Esophagus (tissue), 2 donors: ENCODE measurements around the gene PNLDC1. TPM values are rescaled to one million over a fixed set of nuclear protein-coding genes. Genes with fewer than 3 reads are reported as not detected.

ENCODE experiments used
- H3K27ac ChIP-seq, 2 donors: one replicate each; pipeline ENCODE4 v1.5.1; 2013; ENCODE audit warnings: low read depth in 2 of 2, mild to moderate bottlenecking in 2 of 2, inconsistent platforms in 1 of 2, low read length in 1 of 2, moderate library complexity in 1 of 2
- H3K27me3 ChIP-seq, 2 donors: one replicate each; pipeline ENCODE4 v1.6.1; 2013; ENCODE audit warnings: low read length in 2 of 2, control low read depth in 1 of 2, mild to moderate bottlenecking in 1 of 2; ENCODE audit not compliant: insufficient read depth in 2 of 2, control insufficient read depth in 1 of 2
- H3K36me3 ChIP-seq, 2 donors: one replicate each; pipeline ENCODE4 v1.6.1; 2013; ENCODE audit warnings: low read length in 1 of 2; ENCODE audit not compliant: control insufficient read depth in 2 of 2, insufficient read depth in 2 of 2
- H3K4me1 ChIP-seq, 2 donors: one replicate each; pipeline ENCODE4 v1.6.1; 2013; ENCODE audit warnings: low read length in 1 of 2; ENCODE audit not compliant: control insufficient read depth in 2 of 2, insufficient read depth in 2 of 2
- H3K4me3 ChIP-seq, 2 donors: one replicate each; pipeline ENCODE4 v1.5.1; 2013; ENCODE audit warnings: low read length in 2 of 2, mild to moderate bottlenecking in 2 of 2, low read depth in 1 of 2, moderate library complexity in 1 of 2
- H3K9me3 ChIP-seq, 2 donors: one replicate each; pipeline ENCODE4 v1.6.1; 2013; ENCODE audit warnings: mild to moderate bottlenecking in 2 of 2, low read depth in 1 of 2, low read length in 1 of 2, moderate library complexity in 1 of 2; ENCODE audit not compliant: control insufficient read depth in 2 of 2, insufficient read depth in 1 of 2
- WGBS, 2 donors: extraction: QIAGEN DNeasy Blood & Tissue Kit; methylation state at CpG; one replicate each; pipeline ENCODE4 v1.1.7; 2013; 5-methylcytosine and 5-hydroxymethylcytosine counted together
- polyA plus RNA-seq, 2 donors: library from polyadenylated mRNA; stranded (reverse); fragments of 200-250 nt; gene quantifications; one replicate each; pipeline ENCODE4 v1.2.3, GENCODE V29; 2013
- donor health status: healthy with polysubstance abuse.
- donor health status: Bipolar disorder and iron deficiency.

The PNLDC1 gene
- polyA plus RNA-seq, 2 donors = 0.02 to 0.20 TPM

- WGBS, 2 donors = 53% methylated on average over 3 of the region's 3 CpGs
- peaks cover 0 to 15% of the 10 kb centered on the region in 2 donors for H3K36me3 ChIP-seq
- peak overlapping the region in 1 of 2 donors; percentile 88 for H3K4me3 ChIP-seq
Observed at GRCh38 chr6:159760602-159761057, 39.4 kb upstream of the PNLDC1 start.

GRCh38 chr6:159761129-159761872, 38.8 kb upstream of the PNLDC1 start:
- Histone ChIP-seq H3K9me3 (no peaks in the 10 kb centered on the region), H3K4me1 (peaks cover 3 to 7% of the 10 kb centered on the region in 2 donors), H3K27me3 (no peaks in the 10 kb centered on the region), H3K36me3 (peaks cover 0 to 15% of the 10 kb centered on the region in 2 donors), H3K4me3 (peak overlapping the region; percentile 88 to 96), H3K27ac (peak overlapping the region; percentile 100)
- WGBS, 2 donors = 4 to 7% methylated on average over 45 of the region's 45 CpGs

More at GRCh38 chr6:159760602-159761057, 39.4 kb upstream of the PNLDC1 start:
- Histone ChIP-seq H3K9me3 (no peaks in the 10 kb centered on the region), H3K27me3 (no peaks in the 10 kb centered on the region), H3K4me1 (peaks cover 3 to 7% of the 10 kb centered on the region in 2 donors), H3K27ac (peak overlapping the region in 1 of 2 donors; percentile 27)

GRCh38 chr6:159761873-159762680, 38.0 kb upstream of the PNLDC1 start, which contains the start of gene ACAT2:
TSS of gene ACAT2 (plus strand) at chr6:159762045. CDS start at chr6:159762088, 43 bp downstream.
- Histone ChIP-seq H3K36me3 (peaks cover 3 to 20% of the 10 kb centered on the region in 2 donors), H3K4me1 (peaks cover 3 to 7% of the 10 kb centered on the region in 2 donors), H3K27me3 (no peaks in the 10 kb centered on the region), H3K27ac (peak within 1 kb of the TSS; percentile 100), H3K4me3 (peak within 1 kb of the TSS; percentile 88 to 96), H3K9me3 (no peaks in the 10 kb centered on the region)
- WGBS, 2 donors = 1% methylated on average over 62 to 76 of the region's 76 CpGs

GRCh38 chr6:159762681-159763293, 37.3 kb upstream of the PNLDC1 start:
- H3K27ac ChIP-seq = peak overlapping the region; percentile 100
- H3K9me3 ChIP-seq = no peaks in the 10 kb centered on the region
- no peaks in the 10 kb centered on the region for H3K27me3 ChIP-seq
- H3K4me3 ChIP-seq = peak overlapping the region; percentile 88 to 96
- peaks cover 6 to 24% of the 10 kb centered on the region in 2 donors for H3K36me3 ChIP-seq
- WGBS, 2 donors = 11 to 15% methylated on average over 16 of the region's 16 CpGs
- H3K4me1 ChIP-seq = peaks cover 3 to 7% of the 10 kb centered on the region in 2 donors

- Histone ChIP-seq H3K9me3 (no peaks in the 10 kb centered on the region), H3K36me3 (peaks cover 13 to 25% of the 10 kb centered on the region in 2 donors), H3K4me1 (peaks cover 3 to 7% of the 10 kb centered on the region in 2 donors), H3K4me3 (no peak overlapping the region), H3K27ac (no peak overlapping the region), H3K27me3 (no peaks in the 10 kb centered on the region)
Observed at GRCh38 chr6:159766906-159767305, 33.2 kb upstream of the PNLDC1 start.

GRCh38 chr6:159769470-159769869, 30.6 kb upstream of the PNLDC1 start:
- H3K4me3 ChIP-seq = no peak overlapping the region
- no peaks in the 10 kb centered on the region for H3K9me3 ChIP-seq
- no peaks in the 10 kb centered on the region for H3K4me1 ChIP-seq
- H3K27ac ChIP-seq = no peak overlapping the region
- H3K36me3 ChIP-seq = peaks cover 13 to 16% of the 10 kb centered on the region in 2 donors
- H3K27me3 ChIP-seq = no peaks in the 10 kb centered on the region

- H3K36me3 ChIP-seq = peaks cover 12 to 19% of the 10 kb centered on the region in 2 donors
- no peaks in the 10 kb centered on the region for H3K4me1 ChIP-seq
- H3K9me3 ChIP-seq = no peaks in the 10 kb centered on the region
- WGBS, 2 donors = 0 to 44% methylated on average over 1 of the region's 1 CpG
- H3K4me3 ChIP-seq = no peak overlapping the region
- H3K27ac ChIP-seq = no peak overlapping the region
- H3K27me3 ChIP-seq = no peaks in the 10 kb centered on the region
Observed at GRCh38 chr6:159772196-159772595, 27.9 kb upstream of the PNLDC1 start.

GRCh38 chr6:159777240-159777904, 22.7 kb upstream of the PNLDC1 start:
- H3K27ac ChIP-seq = no peak overlapping the region
- WGBS, 2 donors = 76 to 82% methylated on average over 7 of the region's 7 CpGs
- H3K36me3 ChIP-seq = peaks cover 7 to 16% of the 10 kb centered on the region in 2 donors

GRCh38 chr6:159778131-159778530, 21.9 kb upstream of the PNLDC1 start:
- Histone ChIP-seq H3K27ac (no peak overlapping the region), H3K4me3 (no peak overlapping the region), H3K36me3 (peaks cover 14 to 20% of the 10 kb centered on the region in 2 donors), H3K4me1 (no peaks in the 10 kb centered on the region), H3K27me3 (no peaks in the 10 kb centered on the region), H3K9me3 (no peaks in the 10 kb centered on the region)
- WGBS, 2 donors = 43 to 52% methylated on average over 1 of the region's 1 CpG

More at GRCh38 chr6:159777240-159777904, 22.7 kb upstream of the PNLDC1 start:
- Histone ChIP-seq H3K4me1 (no peaks in the 10 kb centered on the region), H3K9me3 (no peaks in the 10 kb centered on the region), H3K4me3 (no peak overlapping the region), H3K27me3 (no peaks in the 10 kb centered on the region)
